Pulmonary artery endothelial cell (primary cell): ENCODE results near the gene STAT3. TPM values are rescaled to one million over a fixed set of nuclear protein-coding genes. Genes with fewer than 3 reads are reported as not detected.
"Not testable (repeated sequence)": the region's sequence is repeated elsewhere in the genome, so short reads cannot be mapped to it uniquely, and the experiment has no call there.

Experiments used
- DNase-seq: peaks from one replicate; pipeline ENCODE4 v3.0.0-alpha.2; 2011; ENCODE audit warnings: low read depth, low spot score
- total RNA-seq: library from RNA; depleted of rRNA; stranded (reverse); fragments of >200 nt; gene quantifications from 2 replicates; pipeline ENCODE4 v1.2.3, GENCODE V29; 2014

STAT3 gene
- total RNA-seq, 1 donor from 2014 or later, result 99.0 TPM

- DNase-seq, result peak; percentile 71
Measured at GRCh38 chr17:42409523-42410318, 21.5 kb upstream of the STAT3 start.

- DNase-seq, result no peak
Measured at GRCh38 chr17:42408061-42408460, 19.8 kb upstream of the STAT3 start.

GRCh38 chr17:42407289-42407836, 19.1 kb upstream of the STAT3 start:
- DNase-seq, result peak; percentile 91

- DNase-seq, result no peak
Measured at GRCh38 chr17:42406615-42407288, 18.5 kb upstream of the STAT3 start.

GRCh38 chr17:42405963-42406495, 17.8 kb upstream of the STAT3 start:
- DNase-seq, result no peak

GRCh38 chr17:42405076-42405475, 16.8 kb upstream of the STAT3 start:
- no peak for DNase-seq

- no peak for DNase-seq
Measured at GRCh38 chr17:42404326-42405055, 16.2 kb upstream of the STAT3 start.

GRCh38 chr17:42403150-42403549, 14.9 kb upstream of the STAT3 start:
- DNase-seq, result no peak

- no peak for DNase-seq
Measured at GRCh38 chr17:42402117-42402516, 13.9 kb upstream of the STAT3 start.

GRCh38 chr17:42400844-42401375, 12.7 kb upstream of the STAT3 start:
- DNase-seq, result not testable (repeated sequence)

- no peak for DNase-seq
Measured at GRCh38 chr17:42399948-42400843, 12.0 kb upstream of the STAT3 start.

- no peak for DNase-seq
Measured at GRCh38 chr17:42399121-42399520, 10.9 kb upstream of the STAT3 start.

GRCh38 chr17:42395601-42396000, 7.4 kb upstream of the STAT3 start:
- not testable (repeated sequence) for DNase-seq

- DNase-seq, result no peak
Measured at GRCh38 chr17:42394838-42395237, 6.6 kb upstream of the STAT3 start.

GRCh38 chr17:42392692-42393415, 4.6 kb upstream of the STAT3 start:
- no peak for DNase-seq

GRCh38 chr17:42391439-42391838, 3.2 kb upstream of the STAT3 start:
- DNase-seq, result not testable (repeated sequence)

- DNase-seq, result no peak
Measured at GRCh38 chr17:42389899-42390298, 1.7 kb upstream of the STAT3 start.

GRCh38 chr17:42389135-42389417, 834 bp upstream of the STAT3 start:
- no peak for DNase-seq

- DNase-seq, result no peak
Measured at GRCh38 chr17:42387661-42388380, 421 bp downstream of the STAT3 start.
